IMR-90 (cell line): Measurements from ENCODE around the gene AP3S1. TPM values are rescaled to one million over a fixed set of nuclear protein-coding genes. Genes with fewer than 3 reads are reported as not detected.

Source experiments
- ATAC-seq: fragments of 200-7000 bp; cut with Tn5 transposase; 2 replicates; pipeline ENCODE4 v1.9.1; 2020; ENCODE audit warnings: low read depth, mild to moderate bottlenecking, moderate library complexity
- BruUV-seq: library from RNA; stranded (reverse); fragments of 400-500 nt; replicated peaks from 2 replicates; lab custom pipeline; 2021; lab: Mats Ljungman, UMichigan
- CTCF ChIA-PET: fragments of 300-600 bp; formaldehyde crosslinking; extraction: SDS; loops from one replicate; lab custom pipeline; 2021; ENCODE audit warnings: antibody characterized with exemption; lab: Yijun Ruan, JAX
- POLR2A ChIA-PET: fragments of 300-600 bp; sonication (Branson Sonifier 250); formaldehyde crosslinking; loops from one replicate; lab custom pipeline; 2022; ENCODE audit warnings: antibody characterized with exemption; ENCODE audit not compliant: unreplicated experiment; lab: Charles Lee
- DNase-seq: peaks from one replicate; pipeline ENCODE4 v3.0.0; 2013
- H2AFZ ChIP-seq: replicated peaks from 2 replicates; pipeline ENCODE3; 2013; ENCODE audit warnings: low read length, mild to moderate bottlenecking; ENCODE audit not compliant: poor library complexity
- H2AK5ac ChIP-seq: 2 replicates; pipeline ENCODE4 v1.6.1; 2013; ENCODE audit warnings: low read depth, low read length, inconsistent platforms
- H2AK9ac ChIP-seq: replicated peaks from 2 replicates; pipeline ENCODE3; 2013; ENCODE audit warnings: mild to moderate bottlenecking, low read depth, low read length, moderate library complexity; ENCODE audit not compliant: poor library complexity
- H2BK120ac ChIP-seq: 2 replicates; pipeline ENCODE4 v1.6.1; 2013; ENCODE audit warnings: low read depth, low read length, inconsistent platforms
- H2BK15ac ChIP-seq: 3 replicates; pipeline ENCODE4 v1.6.1; 2013; ENCODE audit warnings: low read depth, low read length, inconsistent platforms
- H2BK20ac ChIP-seq: 2 replicates; pipeline ENCODE4 v1.6.1; 2013; ENCODE audit warnings: low read depth, mild to moderate bottlenecking, inconsistent platforms, low read length, moderate library complexity
- H2BK5ac ChIP-seq: 2 replicates; pipeline ENCODE4 v1.6.1; 2013; ENCODE audit warnings: mild to moderate bottlenecking, low read depth, low read length, inconsistent platforms; ENCODE audit not compliant: poor library complexity, severe bottlenecking
- H3K14ac ChIP-seq: replicated peaks from 2 replicates; pipeline ENCODE4 v1.6.1; 2013; ENCODE audit warnings: low read depth, low read length, inconsistent platforms
- H3K18ac ChIP-seq: 2 replicates; pipeline ENCODE4 v1.6.1; 2013; ENCODE audit warnings: low read depth, low read length, control low read depth
- H3K23ac ChIP-seq: 2 replicates; pipeline ENCODE4 v1.6.1; 2013; ENCODE audit warnings: low read depth, low read length, inconsistent platforms
- H3K27ac ChIP-seq: 2 replicates; pipeline ENCODE4 v1.5.1; 2013; ENCODE audit warnings: mild to moderate bottlenecking, control low read depth, low read length; ENCODE audit not compliant: insufficient read depth
- H3K27me3 ChIP-seq: 2 replicates; pipeline ENCODE4 v1.6.1; 2013; ENCODE audit warnings: low read length; ENCODE audit not compliant: control insufficient read depth, insufficient read depth
- H3K36me3 ChIP-seq: 2 replicates; pipeline ENCODE4 v1.6.1; 2013; ENCODE audit warnings: low read length, mixed read lengths; ENCODE audit not compliant: control insufficient read depth, insufficient read depth
- H3K4ac ChIP-seq: 2 replicates; pipeline ENCODE4 v1.6.1; 2013; ENCODE audit warnings: low read depth, low read length, inconsistent platforms
- H3K4me1 ChIP-seq: 2 replicates; pipeline ENCODE4 v1.6.1; 2013; ENCODE audit warnings: low read length, mixed read lengths; ENCODE audit not compliant: control insufficient read depth, insufficient read depth
- H3K4me2 ChIP-seq: 2 replicates; pipeline ENCODE4 v1.6.1; 2013; ENCODE audit warnings: low read depth, mild to moderate bottlenecking, control low read depth, low read length, moderate library complexity
- H3K4me3 ChIP-seq: 2 replicates; pipeline ENCODE4 v1.5.1; 2013; ENCODE audit warnings: low read depth, mild to moderate bottlenecking, control low read depth, low read length, moderate library complexity; ENCODE audit not compliant: insufficient read depth
- H3K56ac ChIP-seq: 2 replicates; pipeline ENCODE4 v1.6.1; 2013; ENCODE audit warnings: low read length, inconsistent platforms; ENCODE audit not compliant: insufficient read depth; ENCODE audit errors: extremely low read depth
- H3K79me1 ChIP-seq, 2 experiments: 2 replicates each; pipeline ENCODE4 v1.6.1; 2013; ENCODE audit warnings: low read length in 2 of 2, inconsistent platforms in 1 of 2, low read depth in 1 of 2
- H3K9ac ChIP-seq: 2 replicates; pipeline ENCODE4 v1.6.1; 2013; ENCODE audit warnings: low read depth, low read length, control low read depth
- H3K9me1 ChIP-seq: 2 replicates; pipeline ENCODE4 v1.6.1; 2013; ENCODE audit warnings: low read length, inconsistent platforms; ENCODE audit not compliant: insufficient read depth
- H3K9me3 ChIP-seq: 2 replicates; pipeline ENCODE4 v1.6.1; 2013; ENCODE audit warnings: low read length; ENCODE audit not compliant: control insufficient read depth, insufficient read depth
- H4K20me1 ChIP-seq: 2 replicates; pipeline ENCODE4 v1.6.1; 2013; ENCODE audit warnings: low read length, inconsistent platforms; ENCODE audit not compliant: insufficient read depth
- H4K5ac ChIP-seq: 2 replicates; pipeline ENCODE4 v1.6.1; 2013; ENCODE audit warnings: mild to moderate bottlenecking, low read depth, low read length, control low read depth
- H4K8ac ChIP-seq, 2 experiments: 2 replicates each; pipeline ENCODE4 v1.6.1; 2013; ENCODE audit warnings: low read depth in 2 of 2, low read length in 2 of 2, control low read depth in 1 of 2, inconsistent platforms in 1 of 2
- H4K91ac ChIP-seq: 2 replicates; pipeline ENCODE4 v1.6.1; 2013; ENCODE audit warnings: low read depth, low read length, inconsistent platforms; ENCODE audit not compliant: insufficient read depth
- BHLHE40 ChIP-seq: fragments of 150-350 bp; IDR thresholded peaks from 2 replicates; pipeline ENCODE4 v1.6.1; 2016; ENCODE audit warnings: mild to moderate bottlenecking, low read depth, low read length
- CEBPB ChIP-seq: IDR thresholded peaks from 2 replicates; pipeline ENCODE4 v1.6.1; 2012; ENCODE audit warnings: low read depth, low read length, improper control_type of control experiment
- CHD1 ChIP-seq: IDR thresholded peaks from 2 replicates; pipeline ENCODE4 v1.6.1; 2012; ENCODE audit warnings: low read depth, low read length, improper control_type of control experiment
- CTCF ChIP-seq: conservative IDR thresholded peaks from 2 replicates; pipeline ENCODE4 v1.5.1; 2012; ENCODE audit warnings: mild to moderate bottlenecking, low read depth, low read length, improper control_type of control experiment
- ELK1 ChIP-seq: fragments of 150-350 bp; IDR thresholded peaks from 2 replicates; pipeline ENCODE4 v1.6.1; 2016; ENCODE audit warnings: low read depth, mild to moderate bottlenecking, low read length, moderate library complexity, borderline replicate concordance
- FOS ChIP-seq: fragments of 150-350 bp; IDR thresholded peaks from 2 replicates; pipeline ENCODE4 v1.6.1; 2016; ENCODE audit warnings: low read depth, low read length
- MAFK ChIP-seq: IDR thresholded peaks from 2 replicates; pipeline ENCODE4 v1.6.1; 2012; ENCODE audit warnings: low read depth, low read length, improper control_type of control experiment
- MAZ ChIP-seq: IDR thresholded peaks from 2 replicates; pipeline ENCODE4 v1.6.1; 2012; ENCODE audit warnings: low read depth, mild to moderate bottlenecking, low read length, improper control_type of control experiment, moderate library complexity, borderline replicate concordance
- MXI1 ChIP-seq: IDR thresholded peaks from 2 replicates; pipeline ENCODE4 v1.6.1; 2012; ENCODE audit warnings: low read depth, mild to moderate bottlenecking, low read length, moderate library complexity, borderline replicate concordance
- NFE2L2 ChIP-seq: fragments of 150-350 bp; IDR thresholded peaks from 2 replicates; pipeline ENCODE4 v1.6.1; 2016; ENCODE audit warnings: low read depth, mild to moderate bottlenecking, low read length
- POLR2A ChIP-seq: IDR thresholded peaks from 2 replicates; pipeline ENCODE4 v1.6.1; 2012; ENCODE audit warnings: mild to moderate bottlenecking, low read depth, low read length
- RAD21 ChIP-seq: IDR thresholded peaks from 2 replicates; pipeline ENCODE4 v1.6.1; 2012; ENCODE audit warnings: low read length, improper control_type of control experiment
- RCOR1 ChIP-seq: IDR thresholded peaks from 2 replicates; pipeline ENCODE4 v1.6.1; 2012; ENCODE audit warnings: mild to moderate bottlenecking, low read length, improper control_type of control experiment; ENCODE audit not compliant: insufficient replicate concordance
- RFX5 ChIP-seq: IDR thresholded peaks from 2 replicates; pipeline ENCODE4 v1.8.0; 2012; ENCODE audit warnings: low read depth, mild to moderate bottlenecking, low read length, moderate library complexity
- SMC3 ChIP-seq: fragments of 150-350 bp; IDR thresholded peaks from 2 replicates; pipeline ENCODE4 v1.6.1; 2016; ENCODE audit warnings: low read depth, mild to moderate bottlenecking, antibody characterized with exemption, low read length, moderate library complexity
- USF2 ChIP-seq: fragments of 150-350 bp; IDR thresholded peaks from 2 replicates; pipeline ENCODE4 v1.6.1; 2017; ENCODE audit warnings: mild to moderate bottlenecking, antibody characterized with exemption, low read length, low read depth
- WGBS, 2 experiments: methylation state at CpG; one replicate each; pipeline versions ENCODE4 v1.1.5 to v1.1.7; 2013; ENCODE audit warnings: missing lambda C conversion rate in 2 of 2; ENCODE audit not compliant: insufficient read length in 1 of 2; ENCODE audit errors: extremely low coverage in 2 of 2; 5-methylcytosine and 5-hydroxymethylcytosine counted together
- dilution Hi-C: fragments of 300-500 bp; cut with HindIII; formaldehyde crosslinking; loops from one replicate; pipeline ENCODE4 v1.14.3; 2018; ENCODE audit warnings: low sequenced_read_pairs; ENCODE audit not compliant: unreplicated experiment
- in situ Hi-C: fragments of 300-500 bp; cut with MboI; formaldehyde crosslinking; loops from 3 replicates; pipeline ENCODE4 v1.14.3; 2019; ENCODE audit warnings: low sequenced_read_pairs, inconsistent platforms, mixed read lengths
- intact Hi-C: fragments of 100-400 bp; cut with micrococcal nuclease; formaldehyde crosslinking; loops from 2 replicates; pipeline ENCODE4 v1.10.0; 2022
- polyA plus RNA-seq, 3 experiments: library from polyadenylated mRNA; depleted of rRNA; stranded (reverse); fragments of >200 nt; gene quantifications; 2 replicates each; pipeline ENCODE4 v1.2.3, GENCODE V29; 2012; ENCODE audit warnings: low replicate concordance in 1 of 3
- total RNA-seq: library from RNA; depleted of rRNA; stranded (reverse); fragments of >200 nt; gene quantifications from 2 replicates; pipeline ENCODE4 v1.2.3, GENCODE V29; 2012

AP3S1 gene
- total and polyA plus RNA-seq, 2 of the 4 experiments (the other 2 are of a cell fraction), result 21.9 to 73.1 TPM

DNA sequence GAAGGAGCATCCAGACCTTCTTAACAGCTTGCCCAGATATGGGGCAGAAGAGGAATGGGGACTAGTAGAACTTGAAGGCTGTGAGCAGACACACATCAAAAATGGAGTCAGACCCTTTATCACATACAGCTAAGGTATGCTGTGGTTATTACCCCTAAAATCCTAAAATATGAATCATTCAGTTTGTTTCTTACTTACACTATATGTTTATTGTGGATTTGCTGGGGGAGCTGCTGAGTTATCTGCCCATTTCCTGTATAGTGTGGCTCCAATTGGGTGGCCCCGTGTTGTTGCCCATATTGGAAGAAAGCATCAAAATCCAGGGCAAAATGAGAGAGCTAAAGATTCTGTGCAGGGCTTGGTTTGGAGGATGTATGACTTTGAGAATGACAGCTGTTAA lies 56.9 kb downstream of the AP3S1 start:
- Histone ChIP-seq H2AFZ (no peak overlapping the region), H4K91ac (peak overlapping the region; percentile 71), H3K27me3 (no peaks in the 10 kb centered on the region), H2AK9ac (no peak overlapping the region), H3K18ac (peak overlapping the region; percentile 77), H4K5ac (peak overlapping the region; percentile 78; the same call in 1 of the 2 replicates), H2BK20ac (peak overlapping the region; percentile 75), H3K79me1 (peaks cover 23 to 43% of the 10 kb centered on the region in 2 experiments; a peak in 3 of 4 replicates), H3K14ac (peak overlapping the region; percentile 56), H3K4me2 (peak overlapping the region; percentile 29; the same call in 1 of the 2 replicates), H4K20me1 (no peaks in the 10 kb centered on the region), H3K9me3 (no peaks in the 10 kb centered on the region), H3K4ac (peak overlapping the region; percentile 94), H3K4me3 (no peak overlapping the region), H2BK120ac (peak overlapping the region; percentile 94), H4K8ac (peak overlapping the region; percentile 62 to 64), H2AK5ac (peak overlapping the region; percentile 71; the same call in 1 of the 2 replicates), H2BK15ac (peak overlapping the region; percentile 40; the same call in 2 of the 3 replicates), H2BK5ac (peak overlapping the region; percentile 18), H3K4me1 (peaks cover 14% of the 10 kb centered on the region), H3K23ac (peak overlapping the region; percentile 81), H3K27ac (no peak overlapping the region), H3K9me1 (peaks cover 4% of the 10 kb centered on the region), H3K36me3 (no peaks in the 10 kb centered on the region), H3K9ac (no peak overlapping the region), H3K56ac (peak overlapping the region; percentile 13; the same call in 1 of the 2 replicates)
- WGBS, 2 experiments, result no CpG with 5 or more reads among the region's 1 CpG
- ChIA-PET CTCF (no interaction called here), POLR2A (no interaction called here)
- intact Hi-C loops (no loop called here), dilution Hi-C loops (no loop called here), in situ Hi-C loops (no loop called here)
- no TSS peak for BruUV-seq
- peak; percentile 77 for ATAC-seq
- TF ChIP-seq CEBPB, result no peak
- no peak for TF ChIP-seq MAZ
- TF ChIP-seq MAFK, result no peak
- TF ChIP-seq SMC3, result no peak
- no peak for TF ChIP-seq ELK1
- TF ChIP-seq FOS, result no peak
- no peak for TF ChIP-seq RAD21
- TF ChIP-seq CHD1, result no peak
- no peak for TF ChIP-seq CTCF
- no peak for TF ChIP-seq MXI1
- no peak for TF ChIP-seq RFX5
- no peak for TF ChIP-seq RCOR1
- no peak for TF ChIP-seq BHLHE40
- TF ChIP-seq USF2, result no peak
- TF ChIP-seq POLR2A, result no peak
- TF ChIP-seq NFE2L2, result no peak
- peak; percentile 62 for DNase-seq
